Endothelial cell of umbilical vein (primary cell): ENCODE data around the gene DYNLT1.

Experiments used
- CTCF ChIP-seq, 2 donors: IDR thresholded peaks; 1 replicate in 1 of 2; 2 replicates in 1 of 2; pipeline ENCODE4 v1.5.1; 2011; ENCODE audit warnings: low read length in 2 of 2, mild to moderate bottlenecking in 2 of 2, moderate library complexity in 2 of 2, control low read depth in 1 of 2, inconsistent platforms in 1 of 2, low read depth in 1 of 2; ENCODE audit not compliant: insufficient read depth in 1 of 2; ENCODE audit errors: extremely low read depth in 1 of 2
- EZH2 ChIP-seq: IDR thresholded peaks from 2 replicates; pipeline ENCODE4 v1.6.1; 2012; ENCODE audit warnings: borderline replicate concordance, low read depth, mild to moderate bottlenecking, moderate library complexity, low read length, inconsistent platforms; ENCODE audit not compliant: severe bottlenecking
- MAX ChIP-seq: IDR thresholded peaks from 2 replicates; pipeline ENCODE4 v1.6.1; 2011; ENCODE audit not compliant: insufficient read depth, insufficient read length
- POLR2A ChIP-seq: IDR thresholded peaks from 2 replicates; pipeline ENCODE4 v1.6.1; 2012; ENCODE audit warnings: low read depth, mild to moderate bottlenecking, control low read depth, low read length

DNA sequence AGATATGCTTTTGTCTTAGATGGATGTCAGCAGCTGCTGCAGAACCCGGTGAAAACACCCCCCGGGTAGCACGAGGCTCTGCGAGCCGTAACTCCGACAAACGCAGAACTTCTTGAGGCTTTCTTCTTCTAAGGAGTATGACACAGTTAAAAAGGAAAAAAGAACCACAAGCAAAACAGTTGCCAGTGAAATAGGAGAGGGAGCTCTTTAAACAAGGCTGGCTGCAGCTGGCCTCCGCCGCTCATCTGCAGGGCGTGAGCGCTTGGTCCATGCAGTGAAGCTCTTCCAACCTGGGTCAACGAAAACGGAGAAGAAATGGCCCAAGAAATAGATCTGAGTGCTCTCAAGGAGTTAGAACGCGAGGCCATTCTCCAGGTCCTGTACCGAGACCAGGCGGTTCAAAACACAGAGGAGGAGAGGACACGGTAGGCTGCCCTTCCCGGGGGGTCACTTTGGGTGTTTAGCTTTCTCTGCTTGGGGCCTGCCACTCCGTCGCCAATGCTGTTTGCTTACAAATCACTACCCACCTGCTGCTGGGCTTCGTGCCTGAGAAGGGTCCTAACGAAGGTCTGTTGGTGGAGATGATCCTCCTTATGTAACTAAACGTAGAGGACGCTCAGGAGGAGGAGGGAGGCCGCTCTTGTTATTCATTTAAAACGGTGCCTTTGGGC is 18.5 kb upstream of the DYNLT1 start:
- TF ChIP-seq CTCF (IDR thresholded peaks at IDR 0.05; ENCODE audit: extremely low read depth in 1 of 2, insufficient read depth in 1 of 2, low read depth in 1 of 2, low read length in 2 of 2) (no peak), EZH2 (no peak), MAX (no peak), POLR2A (no peak)
